ENCODE results near the gene KNSTRN.

KNSTRN gene

GRCh38 chr15:40405501-40406381 is 23.2 kb downstream of the KNSTRN start, which contains the start of gene IVD:
Gene IVD (plus strand): TSS chr15:40405795. CDS start chr15:40405828, 33 bp downstream.
- DNase-seq (ENCODE audit: low read depth), result peak; percentile 97
- peak within 1 kb of the TSS; percentile 85 for H3K4me3 ChIP-seq (replicated peaks; ENCODE audit: low read depth, low read length)
- TF ChIP-seq CTCF (IDR thresholded peaks at IDR 0.05; ENCODE audit: low read length, missing control alignments), result no peak

DNA sequence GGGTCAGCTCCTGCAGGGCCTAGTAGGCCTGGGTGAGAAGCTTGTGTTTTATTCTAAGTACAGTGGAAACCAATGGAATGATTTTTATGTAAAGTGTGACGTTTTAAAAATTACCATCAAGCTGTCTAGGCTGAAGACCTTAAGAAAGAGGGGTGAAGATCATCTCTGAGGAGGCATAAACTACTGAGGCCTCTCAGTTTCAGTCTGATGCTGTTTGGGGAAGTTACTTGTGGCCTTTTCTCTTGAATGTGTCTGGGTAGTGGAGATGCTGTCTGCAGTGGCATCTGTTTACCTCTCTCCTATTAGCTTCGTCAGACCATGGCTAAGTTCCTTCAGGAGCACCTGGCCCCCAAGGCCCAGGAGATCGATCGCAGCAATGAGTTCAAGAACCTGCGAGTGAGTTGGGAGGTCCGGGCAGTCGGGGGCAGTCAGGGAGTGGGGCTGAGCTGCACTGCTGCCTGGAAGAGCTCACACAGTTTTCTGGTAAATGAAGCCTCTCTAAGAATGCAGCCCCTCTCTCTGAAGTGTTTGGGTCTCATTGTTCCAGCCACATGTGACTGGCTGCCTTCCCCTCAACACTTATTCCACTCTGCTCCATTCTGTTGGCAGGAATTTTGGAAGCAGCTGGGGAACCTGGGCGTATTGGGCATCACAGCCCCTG is 24.9 kb downstream of the KNSTRN start:
- TF ChIP-seq CTCF (IDR thresholded peaks at IDR 0.05; ENCODE audit: low read length, missing control alignments), result no peak
- DNase-seq (ENCODE audit: low read depth), result no peak
- H3K4me3 ChIP-seq (replicated peaks; ENCODE audit: low read depth, low read length), result no peak overlapping the region

DNA sequence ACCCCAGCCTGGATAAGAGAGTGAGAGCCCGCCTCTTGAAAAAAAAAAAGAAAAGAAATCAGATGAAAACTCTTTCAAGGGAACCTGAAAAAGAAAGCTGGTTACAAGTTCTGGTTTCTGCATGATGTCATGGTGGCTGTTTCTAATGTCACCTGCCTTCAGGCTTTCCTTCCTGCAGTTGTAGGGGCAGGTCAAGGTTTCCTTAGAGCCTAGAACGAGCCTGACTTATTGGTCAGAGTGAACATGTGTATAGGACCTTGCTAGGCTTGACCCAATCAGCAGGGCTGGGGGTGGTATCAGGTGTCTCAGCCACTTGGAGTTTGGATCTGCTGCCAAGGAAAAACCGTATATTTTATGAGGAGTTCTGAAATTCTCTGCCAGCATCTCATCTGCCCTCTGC is 26.8 kb downstream of the KNSTRN start:
- H3K4me3 ChIP-seq (replicated peaks; ENCODE audit: low read depth, low read length), result no peak overlapping the region
- no peak for DNase-seq (ENCODE audit: low read depth)
- TF ChIP-seq CTCF (IDR thresholded peaks at IDR 0.05; ENCODE audit: low read length, missing control alignments), result no peak

- H3K4me3 ChIP-seq (replicated peaks; ENCODE audit: low read depth, low read length), result no peak overlapping the region
- no peak for TF ChIP-seq CTCF (IDR thresholded peaks at IDR 0.05; ENCODE audit: low read length, missing control alignments)
- DNase-seq (ENCODE audit: low read depth), result no peak
These were observed 28.0 kb downstream of the KNSTRN start for GRCh38 chr15:40410476-40410875.

DNA sequence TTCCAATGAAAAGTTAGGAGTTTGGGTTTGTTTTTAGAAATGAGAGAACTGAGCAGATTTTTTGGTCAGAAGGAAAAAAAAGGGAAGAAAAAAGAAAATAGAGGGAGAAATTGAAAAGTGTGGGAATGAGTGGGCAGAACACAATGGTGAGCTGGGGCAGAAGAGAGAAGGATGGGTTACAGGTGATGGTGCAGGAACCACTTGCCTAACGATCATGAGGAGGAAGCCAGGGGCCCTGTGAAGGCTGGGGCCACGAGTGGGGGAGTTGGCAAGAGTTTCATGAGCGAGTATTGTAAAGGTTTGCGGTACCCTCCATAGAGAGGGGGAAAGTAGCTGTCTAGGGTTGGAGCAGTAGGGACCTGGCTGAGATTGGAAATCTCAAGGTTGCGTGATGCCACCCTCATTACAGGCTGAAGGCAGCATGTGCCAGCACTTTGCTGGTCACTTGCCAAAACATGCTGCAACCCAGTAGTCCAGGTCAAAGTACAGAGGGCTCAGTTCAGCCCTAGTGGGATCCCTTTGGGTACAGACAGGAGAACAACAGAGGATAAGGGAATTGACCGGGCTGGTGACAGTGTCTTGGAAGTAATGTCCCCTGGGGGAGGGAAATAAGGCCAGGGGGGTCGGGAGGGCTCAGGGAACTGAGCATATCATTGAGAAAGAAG is 29.7 kb downstream of the KNSTRN start:
- no peak for TF ChIP-seq CTCF (IDR thresholded peaks at IDR 0.05; ENCODE audit: low read length, missing control alignments)
- no peak overlapping the region for H3K4me3 ChIP-seq (replicated peaks; ENCODE audit: low read depth, low read length)
- no peak for DNase-seq (ENCODE audit: low read depth)

DNA sequence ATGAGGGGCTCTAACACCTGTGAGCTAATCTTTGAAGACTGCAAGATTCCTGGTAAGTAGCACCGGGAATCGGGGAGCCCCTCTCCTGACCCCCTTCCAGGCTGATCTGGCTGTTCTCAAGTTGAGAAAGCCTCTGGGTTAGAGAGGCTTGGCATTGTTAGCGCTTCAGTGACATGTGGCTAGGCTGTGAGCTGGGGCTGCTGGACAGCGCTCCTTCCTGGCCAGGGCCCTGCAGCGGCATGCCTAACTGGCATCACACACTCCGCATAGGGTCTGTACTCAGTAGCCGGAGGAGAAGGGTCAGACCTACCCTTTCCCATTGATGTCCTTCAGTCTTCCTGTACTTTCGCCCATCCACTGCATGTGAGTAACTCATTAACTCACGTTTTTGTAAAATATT is 30.5 kb downstream of the KNSTRN start:
- H3K4me3 ChIP-seq (replicated peaks; ENCODE audit: low read depth, low read length), result no peak overlapping the region
- TF ChIP-seq CTCF (IDR thresholded peaks at IDR 0.05; ENCODE audit: low read length, missing control alignments), result no peak
- no peak for DNase-seq (ENCODE audit: low read depth)
